Stimulated activated CD8-positive, alpha-beta memory T cell treated with anti-CD3 and anti-CD28 coated beads, Interleukin-12 subunit alpha, Interleukin-12 subunit beta, amount 100 ng/mL, for 4 hours (primary cell): Measurements from ENCODE around the gene NFX1.
"Not testable (repeated sequence)": the region's sequence is repeated elsewhere in the genome, so short reads cannot be mapped to it uniquely, and the experiment has no call there.

ENCODE experiments used
- DNase-seq: peaks from one replicate; pipeline ENCODE4 v3.0.0-alpha.2; 2020; ENCODE audit warnings: low read depth

Gene NFX1

DNA sequence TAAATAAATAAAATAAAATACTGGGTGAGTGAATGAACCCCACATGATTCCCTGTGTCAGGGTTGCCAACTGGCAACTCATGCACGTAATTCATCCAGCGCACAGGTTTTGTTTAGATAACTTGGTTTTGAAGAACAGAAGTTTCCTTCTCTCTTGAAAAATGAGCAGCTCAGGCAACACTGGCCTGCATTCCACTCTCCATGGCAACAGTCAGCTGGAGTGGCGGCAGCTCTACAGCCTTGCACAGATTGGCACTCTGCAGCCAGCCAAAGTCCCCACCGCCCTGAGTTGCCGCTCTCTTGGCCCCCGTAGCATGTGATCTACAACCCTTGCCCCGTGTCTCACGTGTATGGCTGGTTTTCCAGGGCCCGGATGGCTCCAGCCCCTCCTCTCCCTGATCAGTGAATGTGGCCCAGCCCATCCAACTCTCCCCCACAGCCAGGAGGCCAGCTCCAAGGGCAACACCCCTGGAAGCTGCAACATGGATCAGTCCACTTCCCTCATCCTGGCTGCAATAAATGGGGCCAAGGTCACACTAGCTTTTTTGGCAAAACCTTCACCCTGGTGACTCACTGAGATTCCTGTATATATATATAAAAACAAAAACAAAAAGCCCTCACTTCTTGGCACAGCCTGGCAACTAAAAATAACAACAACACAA, 100.9 kb downstream of the NFX1 start:
- DNase-seq, result not testable (repeated sequence)

GRCh38 chr9:33392591-33393021, 102.3 kb downstream of the NFX1 start:
- not testable (repeated sequence) for DNase-seq

DNA sequence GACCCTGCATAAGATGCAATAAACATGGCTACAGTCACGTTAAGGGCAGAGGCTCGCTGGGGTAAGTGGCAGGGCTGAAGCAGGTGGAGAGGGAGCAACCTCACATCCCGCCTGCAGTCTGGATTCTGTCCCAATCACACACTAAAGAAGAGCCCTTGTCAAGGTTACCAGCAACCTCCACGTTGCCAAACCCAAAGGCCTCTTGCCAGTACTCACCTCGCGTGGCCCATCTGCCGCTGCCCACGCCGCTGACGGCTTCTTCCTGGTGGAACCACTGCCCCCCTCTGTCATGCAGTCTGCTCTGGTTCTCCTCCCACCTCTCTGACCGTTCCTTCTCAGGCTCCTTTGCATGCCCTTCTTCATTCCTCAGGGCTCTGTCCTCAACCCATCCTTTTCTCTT, 103.3 kb downstream of the NFX1 start:
- DNase-seq, result no peak

- DNase-seq, result not testable (repeated sequence)
Measured at GRCh38 chr9:33393986-33394385, 103.7 kb downstream of the NFX1 start.

DNA sequence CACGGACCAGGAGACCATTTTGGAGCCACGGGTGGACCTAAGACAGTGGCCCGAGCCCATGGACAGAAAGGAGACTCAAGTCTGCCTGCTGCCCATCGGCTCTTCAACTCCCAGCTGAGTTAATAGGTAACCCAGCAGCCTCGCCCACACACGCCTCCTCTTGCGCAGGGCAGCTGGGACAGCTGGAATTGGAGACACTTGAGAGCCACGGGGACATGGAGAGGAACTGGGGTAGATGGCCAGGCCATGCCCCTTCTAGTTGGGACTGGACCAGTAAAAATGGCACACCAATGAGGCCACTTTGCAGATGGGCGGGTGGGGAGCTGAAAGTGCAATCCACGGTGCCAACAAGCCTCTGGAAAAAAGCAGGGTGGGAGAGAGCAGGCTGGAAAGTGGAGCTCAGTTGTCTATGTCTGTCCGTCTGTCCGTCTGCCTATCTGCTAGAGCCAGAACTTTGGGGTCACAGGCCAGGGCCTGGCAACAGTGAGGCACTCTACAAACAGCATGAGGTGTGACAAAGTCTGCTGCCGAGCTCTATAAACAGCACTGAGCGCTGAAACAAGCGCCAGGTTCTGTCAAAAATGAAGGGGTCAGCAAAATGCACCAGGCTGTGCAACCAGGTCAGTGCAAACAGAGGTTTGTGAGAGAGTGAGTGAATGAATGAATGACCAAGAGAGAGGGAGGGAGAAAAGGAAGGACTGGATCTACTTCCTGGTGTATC, 105.0 kb downstream of the NFX1 start:
- not testable (repeated sequence) for DNase-seq

DNA sequence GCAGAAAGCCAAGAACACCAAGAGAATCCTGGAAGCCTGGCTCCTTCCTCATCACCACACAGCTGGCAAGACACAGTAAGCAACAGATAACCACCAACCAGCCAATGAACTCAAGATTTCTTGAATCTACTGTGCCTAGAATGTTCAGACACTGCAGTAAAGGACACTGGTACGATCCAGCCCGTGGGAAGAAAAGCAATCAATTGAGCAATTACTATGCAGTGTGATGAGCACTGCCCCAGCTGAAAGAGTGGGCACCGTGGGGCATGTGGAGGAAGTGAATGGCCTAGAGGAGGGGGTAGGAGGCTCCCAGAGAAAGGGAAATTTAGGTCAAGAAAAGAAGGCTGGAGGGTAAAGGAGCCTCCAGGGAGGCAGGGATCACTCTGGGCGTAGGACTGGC, 107.5 kb downstream of the NFX1 start:
- not testable (repeated sequence) for DNase-seq

DNA sequence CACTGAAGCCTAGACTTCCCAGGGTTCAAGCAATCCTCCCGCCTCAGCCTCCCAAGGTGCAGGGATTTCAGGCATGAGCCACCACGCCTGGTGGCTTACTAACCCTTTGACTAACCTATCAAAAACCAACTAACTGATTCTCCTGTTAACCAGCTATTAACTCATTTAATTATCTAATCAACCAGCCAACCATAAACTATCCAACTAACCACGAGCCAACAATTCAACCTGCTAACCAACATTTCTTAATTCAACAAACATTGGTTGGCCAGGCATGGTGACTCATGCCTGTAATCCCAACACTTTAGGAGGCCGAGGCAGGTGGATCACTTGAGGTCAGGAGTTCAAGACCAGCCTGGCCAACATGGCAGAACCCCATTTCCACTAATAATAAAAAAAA, 108.7 kb downstream of the NFX1 start:
- not testable (repeated sequence) for DNase-seq

- not testable (repeated sequence) for DNase-seq
Measured at GRCh38 chr9:33401809-33402208, 111.5 kb downstream of the NFX1 start.

GRCh38 chr9:33402371-33402770, 112.1 kb downstream of the NFX1 start, which contains the start of gene AQP7:
Gene AQP7 (minus strand): TSS chr9:33402568. CDS start chr9:33401262, 1,306 bp downstream.
- DNase-seq, result not testable (repeated sequence)

DNA sequence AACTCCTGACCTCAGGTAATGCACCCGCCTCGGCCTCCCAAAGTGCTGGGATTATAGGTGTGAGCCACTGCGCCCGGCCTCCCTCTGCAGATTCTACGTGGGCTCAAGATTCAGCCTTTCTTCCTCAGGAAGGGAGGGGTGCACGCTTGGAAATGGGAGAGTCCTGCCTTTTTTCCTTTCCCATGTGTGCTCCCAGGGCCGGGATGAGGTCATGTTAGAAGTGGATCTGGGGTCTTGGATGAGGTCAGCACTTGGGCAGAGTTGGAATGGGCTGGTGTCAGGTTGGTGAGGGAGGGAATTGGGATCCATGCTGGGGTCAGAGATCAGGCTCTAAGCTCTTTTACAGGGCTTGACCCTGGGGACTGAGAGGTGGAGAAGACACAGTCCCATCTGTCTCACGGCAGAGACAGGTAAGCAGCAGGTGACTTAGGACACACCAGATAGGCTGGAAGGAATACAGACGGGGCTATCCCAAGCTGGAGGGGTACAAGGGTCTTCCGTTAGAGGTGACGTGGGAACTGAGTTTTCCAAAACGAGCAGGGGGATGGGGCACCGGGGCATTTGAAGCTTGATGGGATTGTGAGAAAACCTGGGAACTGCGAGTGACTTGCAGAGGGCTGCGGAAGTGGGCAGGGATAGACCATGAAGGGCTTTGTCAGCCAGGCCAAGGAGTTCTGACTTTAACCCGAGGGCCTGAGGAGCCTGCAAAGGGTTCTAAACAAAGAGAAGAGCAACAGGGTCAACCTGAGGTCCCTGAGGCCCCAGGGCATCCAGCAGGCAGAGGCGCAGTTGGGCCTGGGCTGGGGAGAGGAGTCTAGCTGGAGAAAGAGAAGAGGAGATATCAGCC, 113.8 kb downstream of the NFX1 start:
- no peak for DNase-seq

- no peak for DNase-seq
Measured at GRCh38 chr9:33404788-33405362, 114.6 kb downstream of the NFX1 start.

DNA sequence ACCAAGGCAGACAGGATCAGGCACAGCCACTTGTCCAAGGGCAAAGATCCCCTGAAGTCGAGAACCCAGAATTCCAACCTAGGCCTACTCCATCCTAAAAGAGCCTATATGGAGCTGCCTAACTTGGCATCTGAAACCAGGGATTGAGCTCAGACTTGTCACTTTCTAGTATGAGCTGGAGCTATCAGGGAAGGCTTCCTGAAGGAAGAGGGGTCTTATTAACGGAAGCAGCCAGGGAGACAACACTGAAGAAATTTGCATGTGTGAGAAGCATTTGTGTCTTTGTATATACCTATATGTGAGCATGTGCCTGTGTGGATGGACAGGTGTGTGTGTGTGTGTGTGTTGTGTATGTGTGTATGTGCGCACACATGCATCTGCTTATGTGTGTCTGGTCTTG, 116.7 kb downstream of the NFX1 start:
- no peak for DNase-seq

DNA sequence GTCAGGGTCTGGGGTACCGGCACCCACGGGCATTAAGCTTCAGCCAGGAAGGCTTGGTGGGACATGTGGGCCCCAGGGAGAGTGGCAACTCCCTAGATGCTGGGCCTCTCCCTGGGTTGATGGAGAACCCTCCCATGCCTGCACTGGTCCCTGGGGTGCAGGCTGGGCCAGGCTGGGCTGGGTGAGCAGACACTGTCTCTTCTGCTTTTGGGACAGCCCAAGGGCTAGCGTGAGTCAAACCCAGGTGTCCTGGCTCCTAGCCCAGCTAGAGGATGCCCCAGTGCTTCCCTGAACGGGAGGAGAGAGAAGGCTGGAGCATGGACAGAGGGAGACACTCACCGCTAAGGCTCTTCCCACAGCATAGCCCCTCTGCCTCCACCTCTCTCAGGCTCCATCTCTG, 117.8 kb downstream of the NFX1 start:
- DNase-seq, result no peak

DNA sequence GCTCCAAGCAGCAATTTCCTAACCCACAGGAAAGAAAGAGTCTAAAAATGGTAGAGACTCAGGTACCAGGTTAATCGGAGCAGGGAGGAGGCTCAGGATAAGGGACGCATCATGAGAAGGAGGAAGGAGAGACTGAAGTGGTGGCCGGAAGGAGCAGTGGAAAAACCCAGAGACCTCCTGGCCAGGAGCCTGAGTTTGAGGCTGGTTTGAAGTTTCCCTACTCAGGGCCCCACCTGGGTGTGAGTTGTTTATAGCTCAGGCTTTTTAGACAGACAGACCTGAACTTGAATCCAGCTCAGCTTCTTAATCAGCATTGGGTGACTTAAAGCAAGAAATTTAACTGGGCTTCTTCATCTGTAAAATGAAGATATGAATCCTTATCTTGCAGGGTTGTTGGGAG, 124.0 kb downstream of the NFX1 start:
- no peak for DNase-seq

- DNase-seq, result no peak
Measured at GRCh38 chr9:33414889-33415500, 124.7 kb downstream of the NFX1 start.

DNA sequence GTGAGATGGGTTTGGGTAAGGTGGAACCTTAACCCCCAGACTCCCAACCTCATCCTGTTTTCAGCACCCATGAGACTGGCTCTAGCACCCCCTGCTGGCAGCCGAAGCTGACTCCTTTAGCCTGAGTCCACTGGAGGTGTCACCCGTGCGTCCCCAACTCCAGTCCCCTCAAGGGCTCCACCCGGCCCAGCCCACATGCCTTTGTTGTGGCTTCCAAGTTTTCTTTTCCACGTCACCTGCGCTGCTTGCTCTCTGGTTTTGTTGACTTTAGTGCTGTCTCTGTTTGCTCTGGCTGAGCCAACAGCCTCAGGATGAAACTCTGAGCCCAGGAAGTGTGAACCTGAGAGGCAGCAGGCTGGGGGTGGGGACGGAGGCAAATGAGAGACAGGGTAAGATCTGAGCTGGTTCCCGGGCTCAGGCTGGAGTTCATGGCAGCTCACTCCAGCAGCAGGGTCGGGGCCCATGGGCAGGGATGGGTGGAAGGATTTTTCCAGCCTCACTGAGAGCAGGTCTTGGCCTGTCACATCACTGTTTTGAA, 125.3 kb downstream of the NFX1 start:
- DNase-seq, result peak; percentile 52

- DNase-seq, result no peak
Measured at GRCh38 chr9:33416996-33417395, 126.7 kb downstream of the NFX1 start.

DNA sequence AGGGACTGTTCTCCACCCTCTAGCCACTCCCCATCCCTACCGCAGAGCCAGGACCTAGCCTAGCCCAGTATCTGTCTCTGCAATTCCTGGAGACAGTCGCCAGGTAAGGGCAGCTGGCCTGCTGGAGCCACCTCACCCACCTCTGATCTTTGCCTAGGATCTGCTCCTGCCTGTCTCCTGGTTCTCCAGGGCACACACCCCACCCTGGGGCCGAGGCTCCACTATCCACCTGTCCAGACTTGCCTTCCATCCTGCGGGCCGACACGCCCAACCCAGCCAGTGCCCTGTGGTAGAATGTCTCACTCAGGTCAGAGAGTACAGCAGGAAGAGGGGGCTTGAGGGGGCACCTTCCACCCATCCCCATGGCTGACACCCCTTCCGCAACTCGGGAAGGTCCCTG, 127.8 kb downstream of the NFX1 start:
- no peak for DNase-seq

- no peak for DNase-seq
Measured at GRCh38 chr9:33419708-33420303, 129.5 kb downstream of the NFX1 start.
